Germinal center (tissue), 1 donor: ENCODE results near the gene PATE1.

ENCODE experiments used
- DNase-seq: peaks from one replicate; pipeline ENCODE4 v3.0.0; 2012; ENCODE audit warnings: mixed read lengths, low spot score

The PATE1 gene

DNA sequence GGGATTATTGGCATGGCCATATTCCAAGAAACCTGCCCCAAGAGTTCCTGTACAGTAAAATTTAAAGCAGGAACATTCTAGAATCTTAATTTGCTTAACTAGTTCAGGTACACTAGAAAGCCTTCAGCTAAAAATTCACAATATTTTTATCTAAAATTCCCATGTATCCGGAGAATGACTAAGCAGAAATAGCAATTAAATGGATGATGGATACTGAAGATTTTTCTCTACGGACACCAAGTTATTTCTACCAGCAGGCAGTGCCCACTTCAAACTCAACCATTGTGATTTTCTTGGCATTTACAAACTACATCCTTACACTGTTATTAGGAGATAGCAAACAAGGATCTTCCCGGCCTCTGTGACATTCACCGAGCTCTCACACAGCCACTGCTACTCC, 44.7 kb downstream of the PATE1 start:
- DNase-seq = no peak

DNA sequence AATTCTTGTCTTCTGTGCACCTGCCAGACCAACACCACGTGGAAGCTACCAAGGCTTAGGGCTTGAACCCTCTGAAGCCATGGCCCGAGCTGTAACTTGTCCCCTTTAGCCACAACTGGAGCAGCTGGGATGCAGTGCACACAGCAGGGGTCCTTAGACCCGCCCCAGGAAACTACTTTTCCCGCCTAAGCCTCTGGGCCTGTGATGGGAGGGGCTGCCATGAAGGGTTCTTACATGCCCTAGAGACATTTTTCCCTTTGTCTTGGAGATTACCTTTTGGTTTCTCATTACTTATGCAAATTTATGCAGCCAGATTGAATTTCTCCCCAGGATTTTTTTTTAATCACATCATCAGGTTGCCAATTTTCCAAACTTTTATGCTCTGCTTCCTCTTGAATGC, 51.6 kb downstream of the PATE1 start:
- DNase-seq = no peak
